Raji (cell line): ENCODE results near the gene CDCA4.

Experiments
- POLR2A ChIP-seq: IDR thresholded peaks from 2 replicates; pipeline ENCODE4 v1.6.1; 2011; ENCODE audit warnings: low read depth, low read length, control low read depth; ENCODE audit not compliant: insufficient read depth

Gene CDCA4

DNA sequence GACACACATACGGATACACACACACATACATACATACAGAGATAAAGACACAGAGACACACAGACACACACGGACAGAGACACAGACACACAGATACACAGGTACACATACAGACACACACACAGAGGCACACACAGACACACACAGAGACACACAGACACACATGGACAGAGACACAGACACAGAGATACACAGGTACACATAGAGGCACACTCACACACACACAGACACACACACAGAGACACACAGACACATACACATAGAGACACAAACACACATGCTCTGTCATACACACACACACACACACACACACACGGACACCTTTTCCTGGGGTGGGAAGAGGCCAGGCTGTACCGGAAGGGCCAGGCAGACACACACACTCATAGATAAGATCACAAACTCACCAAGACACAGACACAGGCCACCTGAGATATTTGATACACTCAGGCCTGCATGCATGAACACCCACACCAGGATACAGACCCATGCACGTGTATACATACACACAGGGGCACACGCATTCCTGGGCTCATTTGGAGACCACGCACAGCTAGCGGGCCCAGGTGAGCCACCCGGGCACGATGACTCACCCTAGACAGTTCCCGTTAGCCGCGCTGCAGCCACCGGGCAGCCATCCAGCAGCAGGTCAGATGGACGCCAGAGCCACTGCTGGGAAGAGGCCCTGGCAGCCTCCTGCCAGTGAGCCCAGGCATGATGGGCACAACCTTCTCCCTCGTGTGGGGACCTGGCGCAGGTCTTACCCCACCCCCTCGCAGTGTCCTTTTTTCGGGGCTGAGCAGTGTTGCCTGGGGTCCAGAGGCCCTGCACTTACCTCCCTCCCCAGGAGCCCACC is 40.9 kb downstream of the CDCA4 start:
- no peak for TF ChIP-seq POLR2A

DNA sequence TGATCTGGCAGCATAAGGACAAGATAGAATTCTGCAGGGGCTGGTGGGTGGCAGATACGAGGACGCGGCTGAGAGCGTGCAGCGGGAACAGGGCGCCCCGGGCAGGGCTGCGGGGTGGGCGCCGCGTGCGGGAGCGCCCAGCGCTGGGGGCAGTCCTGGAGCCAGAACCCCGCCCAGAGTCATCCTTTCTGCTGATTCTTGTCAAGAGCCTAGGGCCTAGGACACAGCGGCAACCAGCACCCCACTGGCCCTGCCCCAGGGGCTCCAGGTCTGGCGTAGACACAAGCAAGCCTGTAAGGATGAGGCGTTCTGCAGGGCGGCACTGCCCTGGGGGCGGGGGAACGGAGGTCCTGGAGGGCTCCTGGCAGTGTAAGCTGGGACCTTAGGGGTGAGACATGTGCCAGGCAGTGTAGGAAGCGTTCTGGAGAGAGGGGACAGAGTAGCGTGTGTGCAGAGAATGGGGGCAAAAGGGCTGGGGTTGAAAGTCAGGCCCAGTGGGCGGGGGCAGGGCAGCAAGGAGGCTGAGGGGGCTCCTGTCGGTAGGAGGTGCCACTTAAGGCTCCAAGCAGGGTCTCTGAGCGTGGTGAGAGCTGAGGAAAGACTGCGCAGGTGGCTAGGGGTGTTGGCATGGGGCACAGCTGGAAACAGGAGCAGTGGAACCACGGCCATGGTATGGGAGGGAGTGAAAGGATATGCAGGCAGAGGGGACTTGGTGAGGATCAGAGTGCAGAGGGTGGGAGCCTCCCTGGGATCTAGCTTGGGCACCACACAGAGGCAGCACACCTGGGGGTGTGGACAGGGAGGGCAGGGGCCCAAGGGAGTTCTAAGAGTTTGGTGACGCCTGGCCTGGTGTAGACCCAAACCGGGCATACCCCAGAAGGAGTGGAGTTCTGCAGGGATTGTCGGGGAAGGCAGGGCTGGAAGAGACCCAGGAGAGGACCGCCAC is 41.9 kb downstream of the CDCA4 start:
- TF ChIP-seq POLR2A, result no peak

DNA sequence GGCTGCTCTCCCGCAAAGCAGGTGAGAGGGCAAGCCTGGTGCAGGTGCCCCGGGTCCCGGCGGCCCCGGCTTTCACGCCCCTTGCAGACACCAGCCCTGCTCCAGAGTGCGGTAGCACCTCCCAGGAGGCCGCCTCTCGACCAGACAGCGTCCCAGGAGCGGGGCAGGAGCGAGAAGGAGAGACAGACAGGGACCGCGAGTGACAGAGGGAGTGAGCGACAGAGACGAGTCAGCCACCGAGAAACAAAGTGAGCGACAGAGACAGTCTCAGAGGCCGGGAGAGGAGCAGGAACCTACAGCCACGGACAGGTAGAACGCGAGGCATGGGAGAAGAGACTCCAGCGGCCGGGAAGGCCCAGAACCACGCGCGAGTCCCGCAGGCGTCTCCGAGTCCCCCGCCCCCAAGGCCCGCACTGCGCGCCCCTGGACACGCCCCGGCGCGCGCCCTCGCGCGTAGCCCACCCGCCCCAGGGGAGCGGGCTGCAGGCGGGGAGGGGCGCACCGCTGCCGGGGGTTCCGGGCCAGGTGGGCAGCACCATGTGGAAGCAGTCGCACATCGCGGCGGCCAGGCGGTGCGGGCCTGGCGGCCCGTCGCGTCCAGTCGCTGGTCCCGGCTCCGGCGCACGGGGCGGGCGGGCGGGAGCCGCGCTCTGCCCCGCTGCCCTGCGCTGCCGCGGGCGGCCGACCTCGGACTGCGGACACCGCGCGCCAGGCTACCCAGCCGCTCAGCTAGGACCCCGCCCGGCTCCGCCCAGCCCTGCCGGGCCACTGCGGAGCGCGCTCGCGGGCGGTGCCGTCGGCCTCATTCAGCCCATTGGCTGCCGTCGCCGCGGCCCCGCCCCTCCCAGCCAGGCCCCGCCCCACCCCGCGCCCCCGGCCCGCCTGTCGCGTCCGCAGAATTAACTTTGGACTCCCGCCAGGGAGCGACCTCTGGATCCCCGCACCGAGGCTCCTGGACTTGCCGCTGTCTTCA is 42.9 kb downstream of the CDCA4 start, which contains the start of gene AHNAK2:
Gene AHNAK2 (minus strand): TSS at position 694 of the 973 bp plus-strand sequence. CDS start 137 bp downstream, at position 557.
- no peak for TF ChIP-seq POLR2A

DNA sequence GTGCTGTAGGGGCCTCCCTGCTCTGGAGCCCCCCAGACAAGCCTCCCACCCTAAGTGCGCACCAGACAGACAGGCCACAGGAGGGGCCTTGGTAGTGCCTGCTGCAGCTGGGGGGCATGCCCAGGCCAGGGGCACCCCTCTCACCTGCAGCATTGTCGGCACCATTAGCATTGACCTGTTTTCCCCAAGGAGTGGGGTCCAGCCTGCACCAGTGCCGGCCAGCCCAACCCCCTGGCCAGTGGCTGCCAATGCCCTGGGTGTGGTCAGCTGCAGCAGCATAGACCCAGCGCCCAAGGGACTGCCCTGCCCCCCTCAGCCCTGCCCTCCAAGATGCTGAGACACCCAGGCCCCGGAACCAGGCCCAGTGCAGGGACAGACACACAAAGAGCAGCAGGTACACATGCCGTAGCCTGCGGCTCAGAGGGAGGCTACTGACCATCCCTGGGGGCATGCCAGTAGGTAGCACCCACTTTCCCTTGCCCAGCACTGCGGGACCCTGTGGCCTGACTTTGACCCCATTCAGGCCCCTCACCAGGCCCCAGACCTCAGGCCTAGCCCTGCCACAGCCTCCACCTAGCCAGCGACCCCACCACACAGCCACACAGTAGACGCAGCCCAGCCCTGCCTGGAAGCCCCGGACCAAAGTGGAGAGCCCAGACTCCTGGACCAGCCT is 43.7 kb downstream of the CDCA4 start:
- TF ChIP-seq POLR2A, result no peak

DNA sequence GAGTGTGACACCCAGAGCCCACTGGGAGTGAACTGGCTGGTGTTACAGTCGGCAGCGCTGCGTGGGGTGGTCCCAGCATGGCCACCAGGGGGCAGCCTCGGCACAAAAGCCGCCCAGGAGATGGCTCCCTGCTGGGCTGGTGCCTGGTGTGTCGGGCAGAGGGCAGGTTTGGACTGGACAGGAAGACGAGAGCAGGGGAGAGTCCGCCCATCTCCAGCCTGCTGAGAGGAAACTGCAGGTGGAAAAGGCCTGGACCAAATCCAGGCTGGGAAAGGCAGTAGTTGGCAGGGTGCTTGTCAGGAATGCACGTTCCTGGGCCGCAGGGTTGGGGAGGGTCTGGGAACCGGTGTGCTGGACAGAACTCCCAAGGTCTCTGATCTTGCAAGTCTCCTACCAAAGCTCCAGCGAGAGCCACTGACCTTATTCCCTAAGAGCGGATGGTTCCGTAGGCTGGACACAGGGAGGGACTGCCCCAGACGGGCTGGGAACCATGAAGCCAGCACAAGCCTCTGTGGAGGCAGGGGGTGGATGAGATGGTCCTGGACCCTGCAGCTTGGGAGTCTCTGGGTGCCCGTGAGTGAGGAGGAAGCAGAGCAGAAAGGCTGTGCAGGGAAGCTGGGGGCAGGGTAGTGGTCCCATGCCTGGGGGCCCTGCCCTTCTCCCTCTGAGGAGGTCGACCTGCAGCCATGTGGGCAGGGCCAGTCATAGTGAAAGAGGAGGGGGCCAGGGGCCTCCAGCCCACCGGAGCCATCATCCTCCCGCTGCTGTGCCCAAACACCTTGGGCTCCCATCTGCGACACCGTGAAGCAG is 44.5 kb downstream of the CDCA4 start:
- TF ChIP-seq POLR2A, result no peak

DNA sequence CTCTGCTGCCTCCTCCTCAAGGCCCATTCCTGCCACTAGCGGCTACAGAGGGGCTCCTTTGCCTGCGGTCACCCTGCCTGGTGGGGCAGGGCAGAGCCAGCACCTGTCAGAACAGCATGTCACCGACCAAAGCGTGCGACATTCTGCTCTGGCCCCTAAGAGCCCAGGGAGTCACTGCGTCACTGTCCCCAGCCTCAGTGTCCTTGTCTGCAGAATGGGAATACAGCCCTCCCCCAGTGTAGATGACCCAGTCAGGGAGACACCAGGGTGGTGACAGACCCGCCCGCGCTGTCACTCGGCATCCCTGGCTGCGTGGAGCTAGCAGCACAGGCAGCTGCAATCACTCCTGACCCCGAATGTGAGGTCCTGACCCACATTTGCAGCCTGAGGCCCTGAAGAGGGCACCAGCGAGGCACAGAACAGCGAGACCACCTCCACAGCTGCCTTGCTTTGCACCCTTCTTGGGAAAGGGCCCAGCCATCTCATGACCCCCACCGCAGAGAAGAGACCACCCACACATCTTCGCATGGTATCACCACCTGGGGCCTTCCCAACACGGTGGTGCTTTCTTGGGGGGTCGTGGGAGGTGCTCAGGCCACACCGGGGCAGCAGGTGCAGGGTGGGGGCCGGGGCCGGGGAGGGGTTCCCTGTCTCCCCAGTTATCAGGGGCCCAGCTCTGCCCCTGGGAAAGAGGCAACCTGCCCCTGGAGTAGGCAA is 45.2 kb downstream of the CDCA4 start:
- TF ChIP-seq POLR2A, result no peak

DNA sequence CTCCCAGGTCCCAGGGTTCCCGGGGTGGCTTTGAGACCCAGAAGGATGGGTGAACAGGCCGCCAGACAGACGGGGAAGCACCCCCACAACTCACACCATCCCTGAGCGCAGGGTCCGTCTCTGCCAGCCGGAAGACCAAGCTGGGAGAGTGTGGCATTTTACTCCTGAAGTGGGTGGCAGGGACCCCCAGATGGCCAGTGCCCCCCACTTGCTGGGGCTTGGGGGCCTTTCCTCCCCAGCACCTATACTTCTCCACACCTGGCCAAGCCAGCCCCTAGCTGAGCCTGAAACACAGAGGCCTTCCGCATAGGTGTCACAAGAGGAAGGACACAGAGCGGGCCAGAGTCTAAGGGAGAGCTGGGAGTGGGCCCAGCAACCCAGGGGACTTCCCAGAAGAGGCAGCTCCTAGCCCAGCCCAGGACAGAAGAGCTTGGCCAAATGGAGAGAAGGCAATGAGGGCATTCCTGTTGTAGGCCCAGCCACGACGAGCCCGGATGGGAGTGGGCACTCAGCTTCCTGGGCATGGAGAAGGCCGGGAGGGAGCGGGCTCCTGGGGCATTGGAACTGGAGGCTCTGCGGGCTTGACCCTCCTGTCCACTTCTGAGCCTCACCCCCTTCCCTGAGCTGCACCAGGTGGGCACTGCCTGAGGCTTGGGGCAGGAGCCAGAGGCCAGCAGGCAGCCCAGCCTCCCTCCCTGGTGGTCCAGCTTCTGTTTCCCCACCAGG is 46.1 kb downstream of the CDCA4 start:
- TF ChIP-seq POLR2A, result no peak

DNA sequence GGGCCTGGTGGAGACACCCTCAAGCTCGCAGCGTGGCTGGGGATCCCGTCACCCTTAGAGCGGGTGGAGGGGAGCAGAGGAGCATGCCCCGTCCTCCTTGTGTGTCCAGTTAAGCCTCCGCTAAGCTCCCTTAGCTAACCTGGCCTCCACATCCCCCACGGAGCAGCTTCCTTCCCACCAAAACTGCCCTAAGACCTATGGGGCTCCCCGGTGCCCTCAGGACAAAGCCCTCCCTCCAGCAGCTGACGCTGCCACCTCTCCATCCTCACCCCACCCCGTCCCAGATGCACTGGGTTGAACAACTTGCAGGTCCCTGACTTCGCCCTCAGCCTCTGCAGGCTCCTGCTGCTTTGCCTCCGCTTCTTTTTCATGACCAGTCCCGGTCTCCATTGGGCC is 46.7 kb downstream of the CDCA4 start:
- TF ChIP-seq POLR2A, result no peak

DNA sequence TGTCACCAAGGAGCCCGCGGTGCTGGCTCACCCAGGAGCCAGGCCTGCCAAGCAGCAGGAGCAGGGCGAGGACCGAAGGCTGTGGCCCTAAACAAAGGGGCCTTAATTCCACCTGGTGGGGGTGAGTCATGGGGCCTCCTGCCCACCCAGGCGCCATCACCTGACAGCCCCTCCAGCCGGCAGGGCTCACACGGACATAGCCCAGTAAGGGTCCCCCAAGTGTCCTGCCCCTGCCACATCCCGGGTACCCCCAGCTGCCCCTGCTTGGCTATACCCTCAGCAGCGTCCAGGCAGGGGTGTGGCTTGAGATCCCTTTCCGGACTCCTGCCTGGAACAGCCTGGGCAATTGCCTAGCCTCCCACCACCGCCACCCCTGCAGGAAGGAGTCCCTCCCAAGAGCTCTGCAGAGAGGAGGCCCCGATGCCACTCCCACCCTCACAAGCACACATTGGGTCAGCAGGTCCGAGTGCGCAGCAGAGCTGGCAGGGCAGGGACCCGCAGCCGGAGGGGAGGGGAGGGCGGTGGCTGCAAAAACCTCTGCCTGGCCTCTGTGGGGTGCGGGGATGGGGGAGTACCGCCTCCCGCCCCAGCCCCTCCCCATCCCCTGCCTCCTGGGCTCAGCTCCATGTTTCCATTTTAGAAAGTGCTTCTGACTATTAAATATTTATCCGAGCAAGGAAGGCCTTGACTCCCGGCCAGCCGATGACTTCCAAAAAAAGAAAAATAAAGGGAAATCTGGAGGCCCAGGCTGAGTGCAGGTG is 47.3 kb downstream of the CDCA4 start:
- no peak for TF ChIP-seq POLR2A

DNA sequence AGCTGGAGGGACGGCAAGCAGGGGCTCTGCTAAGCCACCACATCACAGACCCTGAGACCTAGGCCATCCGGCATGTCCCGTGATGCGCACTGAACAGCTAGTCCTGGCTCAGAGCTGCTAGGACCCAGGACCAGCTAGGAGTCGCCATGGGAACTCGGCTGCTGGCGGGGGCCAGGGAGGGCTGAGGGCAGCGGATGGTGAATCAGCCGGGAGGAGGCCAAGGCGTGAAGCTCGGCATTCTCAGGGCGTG is 47.8 kb downstream of the CDCA4 start:
- no peak for TF ChIP-seq POLR2A

DNA sequence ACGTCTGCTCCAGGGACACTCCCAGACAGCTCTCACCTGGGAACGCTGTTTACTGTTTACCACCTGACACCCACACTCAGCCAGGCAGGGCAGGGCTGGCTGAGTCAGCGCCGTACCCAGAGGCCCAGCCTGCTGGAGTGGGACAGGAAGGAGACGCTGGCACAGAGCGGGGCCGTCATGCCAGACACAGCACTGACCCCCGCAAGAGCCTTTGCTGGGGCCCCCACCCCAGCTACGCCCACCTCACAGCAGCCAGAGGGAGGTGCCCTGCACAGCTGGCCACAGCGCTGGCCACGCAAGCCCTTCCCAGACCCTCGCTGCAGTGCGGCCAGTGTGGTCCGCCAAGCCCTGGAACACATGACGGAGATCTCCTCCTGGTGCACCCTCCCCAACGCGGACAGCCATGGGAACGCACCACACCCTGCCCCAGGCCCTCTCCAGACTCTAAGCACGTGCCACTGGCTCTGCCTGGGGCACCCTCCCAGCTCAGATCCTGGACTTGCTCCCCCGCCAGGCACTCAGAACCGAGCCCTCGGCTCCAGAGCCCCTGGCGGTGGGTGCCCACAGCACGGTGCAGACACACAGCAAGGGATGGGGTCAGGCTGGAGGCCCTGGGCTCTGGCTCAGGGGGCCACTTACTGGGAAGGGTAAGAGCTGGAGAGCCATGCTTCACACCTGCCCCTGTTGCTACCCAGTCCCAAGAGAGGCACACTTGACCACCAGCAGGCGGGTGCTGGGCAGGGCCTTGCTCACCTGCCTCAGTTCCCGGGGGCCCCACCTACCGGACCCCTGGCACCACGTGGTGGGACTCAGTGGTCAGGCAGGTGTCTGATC is 48.4 kb downstream of the CDCA4 start:
- TF ChIP-seq POLR2A, result no peak
